Thoracic aorta (tissue), 2 donors: ENCODE results near the gene MCAM. TPM values are rescaled to one million over a fixed set of nuclear protein-coding genes. Genes with fewer than 3 reads are reported as not detected.

Experiments used
- ATAC-seq: fragments of 150-250 bp; one replicate; pipeline ENCODE4 v1.8.0; 2017; ENCODE audit warnings: low read depth; ENCODE audit not compliant: insufficient number of reproducible peaks, low FRiP score
- DNase-seq: peaks from one replicate; pipeline ENCODE4 v3.0.0-alpha.2; 2020; ENCODE audit warnings: low spot score
- H3K27ac ChIP-seq, 2 donors: fragments of 200-600 bp; sonication (generic); 1 replicate in 1 of 2; 2 replicates in 1 of 2; pipeline ENCODE4 v1.5.1; 2016; ENCODE audit warnings: mild to moderate bottlenecking in 2 of 2, moderate library complexity in 2 of 2
- H3K27me3 ChIP-seq: fragments of 200-600 bp; sonication (generic); replicated peaks from 2 replicates; pipeline ENCODE4 v1.6.0; 2016; ENCODE audit warnings: mild to moderate bottlenecking; ENCODE audit not compliant: insufficient read depth
- H3K36me3 ChIP-seq: fragments of 200-600 bp; sonication (generic); one replicate; pipeline ENCODE4 v1.5.1; 2016
- H3K4me1 ChIP-seq, 2 donors: fragments of 200-600 bp; sonication (generic); 1 replicate in 1 of 2; 2 replicates in 1 of 2; pipeline versions ENCODE4 v1.5.1 to v1.6.0; 2016; ENCODE audit warnings: low read depth in 2 of 2, mild to moderate bottlenecking in 1 of 2; ENCODE audit not compliant: control insufficient read depth in 1 of 2
- H3K4me3 ChIP-seq: fragments of 200-600 bp; sonication (generic); 2 replicates; pipeline ENCODE4 v1.5.1; 2016; ENCODE audit warnings: mild to moderate bottlenecking
- H3K9me3 ChIP-seq: fragments of 200-600 bp; sonication (generic); 2 replicates; pipeline ENCODE4 v1.5.1; 2016
- total RNA-seq, 2 donors: library from RNA; depleted of rRNA; stranded (reverse); fragments of >200 nt; gene quantifications; one replicate each; pipeline versions ENCODE4 v1.1.0 to v1.2.3, GENCODE V29; 2016
- TF ChIP-seq, protein P1 (sequence below): fragments of 200-600 bp; sonication (generic); IDR thresholded peaks from one replicate; pipeline ENCODE4 v1.5.1; 2019; ENCODE audit warnings: antibody characterized with exemption

The MCAM gene
- total RNA-seq, 2 donors from 2014 or later, result 3,387 to 6,698 TPM

DNA sequence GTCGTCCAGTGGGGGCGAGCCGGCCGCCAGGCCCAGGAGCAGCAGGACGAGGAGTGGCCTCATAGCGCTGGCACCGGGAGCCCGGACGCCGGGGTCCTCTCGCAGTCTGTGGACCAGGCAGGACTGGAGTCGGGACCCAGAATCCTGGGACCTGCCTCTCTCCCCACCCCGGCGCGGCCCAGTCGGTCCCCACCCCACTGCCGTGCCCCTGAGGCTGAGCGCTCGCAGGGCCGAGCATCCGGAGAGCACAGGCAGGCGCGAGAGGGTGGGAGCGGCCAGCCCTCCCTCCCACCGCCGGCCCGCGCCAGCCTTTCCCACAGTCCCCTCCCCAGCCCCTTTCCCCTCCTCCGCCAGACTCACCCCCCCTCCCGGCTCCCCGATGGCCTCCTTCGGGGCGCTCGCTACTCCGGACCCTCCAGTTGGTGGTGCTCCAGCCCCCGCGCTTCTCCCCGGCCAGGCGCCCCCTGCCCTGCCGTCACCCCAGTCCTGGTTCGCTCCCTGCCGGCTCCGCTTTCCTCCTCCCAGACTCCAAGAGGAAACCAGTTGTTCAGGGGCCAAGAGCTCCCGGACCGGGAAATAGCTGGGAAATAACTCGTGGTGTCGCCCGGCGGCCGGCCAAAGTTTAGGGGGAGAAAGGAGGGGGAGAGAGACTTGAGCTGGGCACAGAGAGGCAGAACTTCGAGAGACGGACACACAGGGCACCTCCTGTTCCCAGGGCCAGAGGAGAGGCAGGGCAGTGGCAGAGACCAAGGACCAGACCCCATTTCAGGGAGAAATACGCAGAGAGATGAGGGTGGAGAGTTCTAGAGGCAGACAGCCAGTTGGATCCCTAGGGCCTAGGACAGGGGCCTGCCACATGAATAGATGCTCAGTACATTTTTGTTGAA lies 23.6 kb upstream of the MCAM start, which contains the start of gene C1QTNF5:
TSS of gene C1QTNF5 (minus strand) at position 549 of the 887 bp plus-strand sequence. CDS start at position 63, 486 bp downstream.
- Histone ChIP-seq H3K9me3 (no peaks in the 10 kb centered on the region), H3K4me3 (peak within 1 kb of the TSS; percentile 91), H3K27ac (peak within 1 kb of the TSS; percentile 70 to 95), H3K4me1 (peaks cover 15 to 50% of the 10 kb centered on the region in 2 donors), H3K36me3 (no peaks in the 10 kb centered on the region), H3K27me3 (no peaks in the 10 kb centered on the region)
- DNase-seq, result no peak
- TF ChIP-seq, protein P1, sequence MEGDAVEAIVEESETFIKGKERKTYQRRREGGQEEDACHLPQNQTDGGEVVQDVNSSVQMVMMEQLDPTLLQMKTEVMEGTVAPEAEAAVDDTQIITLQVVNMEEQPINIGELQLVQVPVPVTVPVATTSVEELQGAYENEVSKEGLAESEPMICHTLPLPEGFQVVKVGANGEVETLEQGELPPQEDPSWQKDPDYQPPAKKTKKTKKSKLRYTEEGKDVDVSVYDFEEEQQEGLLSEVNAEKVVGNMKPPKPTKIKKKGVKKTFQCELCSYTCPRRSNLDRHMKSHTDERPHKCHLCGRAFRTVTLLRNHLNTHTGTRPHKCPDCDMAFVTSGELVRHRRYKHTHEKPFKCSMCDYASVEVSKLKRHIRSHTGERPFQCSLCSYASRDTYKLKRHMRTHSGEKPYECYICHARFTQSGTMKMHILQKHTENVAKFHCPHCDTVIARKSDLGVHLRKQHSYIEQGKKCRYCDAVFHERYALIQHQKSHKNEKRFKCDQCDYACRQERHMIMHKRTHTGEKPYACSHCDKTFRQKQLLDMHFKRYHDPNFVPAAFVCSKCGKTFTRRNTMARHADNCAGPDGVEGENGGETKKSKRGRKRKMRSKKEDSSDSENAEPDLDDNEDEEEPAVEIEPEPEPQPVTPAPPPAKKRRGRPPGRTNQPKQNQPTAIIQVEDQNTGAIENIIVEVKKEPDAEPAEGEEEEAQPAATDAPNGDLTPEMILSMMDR, result no peak
- ATAC-seq, result peak; percentile 11

DNA sequence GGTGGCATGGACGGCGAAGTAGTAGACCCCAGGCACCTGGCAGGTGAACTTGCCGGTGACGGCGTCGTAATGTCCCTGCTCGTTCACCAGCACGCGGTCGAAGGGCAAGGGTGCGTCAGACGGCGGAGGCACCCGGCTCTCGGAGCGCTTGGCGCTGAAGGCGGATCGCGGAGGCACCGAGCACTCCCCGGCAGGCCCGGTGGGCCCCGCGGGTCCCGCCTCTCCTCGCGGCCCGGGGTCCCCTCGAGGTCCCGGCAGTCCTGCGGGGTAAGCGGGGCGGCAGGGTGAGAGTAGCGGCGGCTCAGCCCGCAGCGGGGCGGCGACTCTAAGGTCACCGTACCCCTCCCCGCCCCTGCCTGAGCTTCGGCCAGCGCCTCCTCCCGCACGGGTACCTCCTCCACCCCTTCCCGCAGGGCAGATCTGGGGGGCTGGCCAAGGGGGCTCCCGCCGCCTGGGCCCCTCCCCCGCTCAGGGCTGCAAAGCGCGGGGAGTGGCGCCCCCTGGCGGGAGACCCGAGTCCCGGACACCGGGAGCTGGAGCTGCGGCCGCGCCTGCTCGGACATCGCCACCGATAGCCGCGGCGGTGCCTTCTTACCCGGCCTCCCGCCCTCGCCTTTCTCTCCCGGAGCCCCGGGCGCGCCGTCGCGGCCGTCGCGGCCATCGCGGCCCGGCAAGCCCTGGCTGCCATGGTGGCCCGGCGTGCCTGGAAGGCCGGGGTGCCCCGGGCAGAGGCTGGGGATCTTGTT lies 22.8 kb upstream of the MCAM start:
- Histone ChIP-seq H3K27ac (peak overlapping the region; percentile 70 to 95), H3K36me3 (no peaks in the 10 kb centered on the region), H3K4me3 (peak overlapping the region; percentile 91), H3K4me1 (peaks cover 22 to 58% of the 10 kb centered on the region in 2 donors), H3K9me3 (no peaks in the 10 kb centered on the region), H3K27me3 (no peaks in the 10 kb centered on the region)
- TF ChIP-seq, protein P1, result peak; percentile 91
- DNase-seq (no peak), ATAC-seq (peak; percentile 43)

DNA sequence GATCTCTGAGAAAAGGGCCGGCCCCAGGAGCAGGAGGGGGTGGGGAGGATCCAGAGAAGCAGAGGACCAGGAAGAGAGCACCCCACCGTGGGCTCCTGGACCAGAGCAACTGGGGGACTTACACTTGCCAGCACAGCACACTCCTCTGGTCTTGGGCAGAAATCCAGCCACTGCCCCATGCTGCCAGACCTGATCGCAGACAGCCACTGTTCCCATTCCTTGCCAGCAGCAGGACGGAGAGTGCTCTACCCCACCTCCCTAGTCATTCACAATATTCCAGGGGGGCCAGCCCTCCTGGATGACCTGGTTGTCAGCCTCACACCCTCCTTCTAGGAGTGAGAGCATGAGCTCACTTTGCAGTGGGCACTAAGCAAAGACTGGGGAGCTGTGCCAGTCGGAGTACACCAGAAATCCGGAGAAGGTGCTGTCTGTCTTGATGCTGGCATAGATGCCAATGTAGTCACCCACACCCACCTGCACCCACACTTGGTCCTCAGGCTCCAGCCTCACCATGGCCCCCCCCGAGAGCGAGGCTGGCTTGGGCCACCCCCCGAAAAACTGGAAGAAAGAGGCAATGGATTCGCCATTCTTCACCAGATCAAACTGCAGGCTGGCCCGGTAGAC lies 22.1 kb upstream of the MCAM start:
- ATAC-seq (no peak), DNase-seq (no peak)
- no peaks in the 10 kb centered on the region for H3K9me3 ChIP-seq
- peaks cover 22 to 59% of the 10 kb centered on the region in 2 donors for H3K4me1 ChIP-seq
- TF ChIP-seq, protein P1, result no peak
- H3K4me3 ChIP-seq, result peak overlapping the region; percentile 91
- peak overlapping the region in 1 of 2 donors; percentile 95 for H3K27ac ChIP-seq
- H3K27me3 ChIP-seq, result no peaks in the 10 kb centered on the region
- H3K36me3 ChIP-seq, result no peaks in the 10 kb centered on the region

DNA sequence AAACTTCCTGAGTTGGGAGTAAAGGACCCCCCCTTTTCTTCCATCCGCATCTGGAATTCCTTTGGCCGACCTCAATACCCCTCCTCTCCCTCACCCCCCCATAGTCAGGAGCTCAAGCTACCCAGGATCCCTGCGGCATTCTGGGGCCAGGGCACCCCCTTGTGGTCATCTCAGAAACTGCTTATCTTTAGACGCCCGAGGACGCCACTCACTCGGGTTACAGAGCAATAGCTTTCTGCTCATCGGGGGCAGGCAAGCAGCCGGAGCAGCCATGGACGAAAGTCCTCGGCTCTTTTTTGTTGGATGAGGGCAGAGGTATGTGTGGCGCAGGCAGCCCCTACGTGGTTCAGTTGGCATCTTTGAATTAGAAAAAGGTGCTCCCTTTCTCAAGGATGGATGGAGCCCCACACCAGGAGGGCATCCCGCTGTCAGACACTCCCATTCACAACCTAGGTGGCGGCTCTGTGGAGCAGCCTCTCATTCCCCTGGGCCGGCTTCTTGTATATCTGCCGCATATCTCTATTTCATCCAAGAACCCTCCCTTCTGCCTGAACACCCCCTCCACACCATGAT lies 21.5 kb upstream of the MCAM start:
- no peak for DNase-seq
- peak overlapping the region; percentile 91 for H3K4me3 ChIP-seq

More for the DNA sequence above, 21.5 kb upstream of the MCAM start:
- Histone ChIP-seq H3K9me3 (no peaks in the 10 kb centered on the region), H3K4me1 (peaks cover 22 to 59% of the 10 kb centered on the region in 2 donors), H3K27me3 (no peaks in the 10 kb centered on the region), H3K36me3 (no peaks in the 10 kb centered on the region), H3K27ac (peak overlapping the region in 1 of 2 donors; percentile 95)
- ATAC-seq, result no peak
- TF ChIP-seq, protein P1, result peak; percentile 84
